ENCODE results near the gene KISS1R. TPM values are rescaled to one million over a fixed set of nuclear protein-coding genes. Genes with fewer than 3 reads are reported as not detected.

KISS1R gene
- total RNA-seq, 1 donor: 1.3 TPM

DNA sequence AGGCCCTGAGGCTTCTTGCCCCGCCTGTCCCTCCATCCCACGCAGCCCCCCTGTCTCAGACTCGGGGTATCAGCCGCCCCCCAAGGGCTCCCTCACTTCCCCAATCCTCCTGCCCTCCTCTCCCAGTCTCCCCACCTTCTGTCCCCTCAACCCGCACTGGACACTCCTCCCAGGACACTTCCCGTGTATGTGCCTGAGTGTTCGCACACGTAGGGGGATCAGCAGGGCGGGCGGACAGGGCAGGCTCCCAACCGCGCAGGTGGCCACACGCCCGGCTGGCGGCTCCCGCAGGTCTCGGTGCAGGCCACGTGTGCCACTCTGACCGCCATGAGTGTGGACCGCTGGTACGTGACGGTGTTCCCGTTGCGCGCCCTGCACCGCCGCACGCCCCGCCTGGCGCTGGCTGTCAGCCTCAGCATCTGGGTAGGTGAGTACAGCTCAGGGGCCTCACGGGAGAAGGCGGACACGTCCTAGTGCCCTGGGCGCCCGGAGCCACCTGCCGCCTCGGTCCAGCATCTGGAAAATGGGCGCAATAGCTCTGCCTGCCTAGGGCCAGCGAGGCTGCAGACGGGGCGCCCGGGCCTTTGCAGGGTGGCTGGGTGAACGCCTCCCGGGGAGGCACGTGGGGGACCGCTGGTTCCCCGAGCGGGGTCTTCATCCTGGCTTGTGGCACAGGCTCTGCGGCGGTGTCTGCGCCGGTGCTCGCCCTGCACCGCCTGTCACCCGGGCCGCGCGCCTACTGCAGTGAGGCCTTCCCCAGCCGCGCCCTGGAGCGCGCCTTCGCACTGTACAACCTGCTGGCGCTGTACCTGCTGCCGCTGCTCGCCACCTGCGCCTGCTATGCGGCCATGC, 2.3 kb downstream of the KISS1R start:
- DNase-seq (ENCODE audit: low read depth in 2 of 3, low spot score in 2 of 3): no peak

DNA sequence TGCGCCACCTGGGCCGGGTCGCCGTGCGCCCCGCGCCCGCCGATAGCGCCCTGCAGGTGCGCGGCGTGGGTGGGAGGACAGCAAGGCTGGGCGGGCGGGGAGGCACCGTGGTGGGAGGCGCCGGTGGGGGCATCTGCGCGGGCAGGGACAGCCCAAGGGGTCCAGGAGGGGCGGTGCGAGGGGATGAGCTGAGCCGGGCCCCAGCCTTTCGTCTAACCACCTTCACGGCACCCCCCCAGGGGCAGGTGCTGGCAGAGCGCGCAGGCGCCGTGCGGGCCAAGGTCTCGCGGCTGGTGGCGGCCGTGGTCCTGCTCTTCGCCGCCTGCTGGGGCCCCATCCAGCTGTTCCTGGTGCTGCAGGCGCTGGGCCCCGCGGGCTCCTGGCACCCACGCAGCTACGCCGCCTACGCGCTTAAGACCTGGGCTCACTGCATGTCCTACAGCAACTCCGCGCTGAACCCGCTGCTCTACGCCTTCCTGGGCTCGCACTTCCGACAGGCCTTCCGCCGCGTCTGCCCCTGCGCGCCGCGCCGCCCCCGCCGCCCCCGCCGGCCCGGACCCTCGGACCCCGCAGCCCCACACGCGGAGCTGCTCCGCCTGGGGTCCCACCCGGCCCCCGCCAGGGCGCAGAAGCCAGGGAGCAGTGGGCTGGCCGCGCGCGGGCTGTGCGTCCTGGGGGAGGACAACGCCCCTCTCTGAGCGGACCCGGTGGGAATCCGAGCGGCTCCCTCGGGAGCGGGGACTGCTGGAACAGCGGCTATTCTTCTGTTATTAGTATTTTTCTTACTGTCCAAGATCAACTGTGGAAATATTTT, 3.1 kb downstream of the KISS1R start:
- DNase-seq (ENCODE audit: low read depth in 2 of 3, low spot score in 2 of 3): peak in 1 of 3 donors; percentile 56

DNA sequence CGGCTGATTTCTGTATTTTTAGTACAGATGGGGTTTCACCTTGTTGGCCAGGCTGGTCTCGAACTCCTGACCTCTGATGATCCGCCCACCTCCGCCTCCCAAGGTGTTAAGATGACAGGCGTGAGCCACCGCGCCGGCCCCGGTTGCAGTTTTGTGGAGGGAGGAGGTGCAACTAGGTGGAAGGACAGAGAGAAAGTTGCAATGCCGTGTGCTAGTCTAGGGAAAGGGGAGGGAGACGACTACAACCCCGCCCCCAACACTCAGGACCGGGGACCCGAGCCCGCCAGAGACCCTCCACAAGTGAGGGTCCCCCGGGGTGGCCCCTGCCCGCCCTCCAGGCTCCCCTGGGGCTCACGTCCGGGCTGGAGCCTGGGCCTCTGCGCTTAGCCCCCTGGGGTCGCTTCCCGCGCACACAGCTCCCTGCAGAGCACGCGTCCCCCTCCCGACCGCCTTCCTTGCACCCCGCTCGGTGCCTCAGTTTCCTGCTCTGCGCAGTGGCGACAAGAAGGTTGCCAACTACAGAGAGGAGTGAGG, 7.5 kb downstream of the KISS1R start:
- DNase-seq (ENCODE audit: low read depth in 2 of 3, low spot score in 2 of 3): no peak

DNA sequence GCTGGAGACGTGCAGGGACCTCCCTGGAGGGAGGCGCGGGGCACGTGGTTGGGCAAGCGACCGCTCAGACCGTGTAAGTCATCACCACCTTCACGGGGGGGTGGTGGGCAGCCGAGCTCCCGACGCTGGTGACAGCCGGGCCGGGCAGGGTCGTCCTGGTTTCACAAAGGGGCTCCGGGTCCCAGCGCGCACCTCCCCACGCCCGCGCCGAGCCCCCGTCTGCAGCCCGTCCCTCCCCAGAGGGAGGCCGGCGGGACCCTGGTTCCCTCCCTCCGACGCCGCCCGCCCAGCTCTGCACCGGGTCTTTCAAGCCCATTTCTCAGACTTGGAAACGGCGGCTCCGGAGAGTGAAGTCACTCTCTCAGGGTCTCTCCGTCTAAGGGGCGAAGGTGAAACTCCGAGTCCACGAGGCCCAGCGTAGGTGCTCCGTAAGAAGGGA, 8.0 kb downstream of the KISS1R start:
- DNase-seq (ENCODE audit: low read depth in 2 of 3, low spot score in 2 of 3): no peak

DNA sequence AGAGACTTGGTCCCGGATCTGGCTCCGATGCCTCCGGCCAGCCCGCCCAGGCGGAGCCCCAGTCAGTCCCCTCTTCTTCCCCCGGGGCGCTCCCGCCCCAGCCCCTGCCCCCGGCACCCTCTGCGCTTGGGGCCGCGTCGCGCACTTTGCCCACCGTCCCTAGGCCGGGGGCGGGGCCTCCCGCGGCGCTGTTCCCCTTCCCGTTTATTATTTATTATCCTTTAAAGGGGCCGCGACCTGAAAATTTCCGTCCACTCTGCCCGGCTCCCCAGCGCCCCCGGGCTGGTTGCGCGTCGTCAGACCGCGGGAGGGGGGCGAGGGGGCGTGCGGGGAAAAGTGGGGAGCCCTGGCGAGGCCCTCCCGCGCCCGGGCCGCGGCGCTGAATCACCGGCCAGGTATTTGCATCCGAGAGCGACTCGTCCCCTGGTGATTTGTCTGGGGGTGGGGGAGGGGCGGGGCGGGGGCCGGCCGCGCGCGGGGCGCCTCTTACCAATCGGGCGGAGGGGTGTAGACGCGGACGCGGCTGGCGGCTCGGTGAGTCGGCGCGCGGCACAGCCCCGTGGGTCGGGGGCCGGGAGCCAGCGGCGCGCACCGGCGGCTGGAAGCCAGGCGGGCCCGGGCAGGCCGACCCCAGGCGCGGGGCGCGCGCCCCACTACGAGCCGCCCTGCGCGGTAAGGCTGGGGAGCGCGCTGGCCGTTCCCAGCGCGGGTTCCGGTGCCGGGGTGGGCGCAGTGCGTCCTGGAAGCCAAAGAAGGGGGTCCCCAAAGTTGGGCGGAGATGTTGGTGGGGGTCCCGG, 8.6 kb downstream of the KISS1R start, which contains the start of gene ARID3A:
Gene ARID3A (plus strand): TSS at position 510 of the 797 bp plus-strand sequence. CDS start 3,494 bp downstream, outside the sequence.
- DNase-seq (ENCODE audit: low read depth in 2 of 3, low spot score in 2 of 3): peak in 2 of 3 donors; percentile 83 to 86

DNA sequence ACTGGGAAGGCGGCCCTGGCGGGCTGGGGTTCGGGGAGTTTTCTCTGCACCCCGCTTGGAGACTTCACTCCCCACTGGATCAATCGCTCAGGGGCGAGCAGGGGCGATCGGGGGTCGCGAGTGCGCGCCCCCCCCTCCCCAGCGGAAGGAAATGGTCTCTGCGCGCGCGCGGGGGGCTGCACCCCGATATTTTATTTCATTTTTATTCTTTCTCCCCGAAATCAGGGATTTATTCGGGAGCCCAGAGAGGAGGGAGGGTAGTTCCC, 9.1 kb downstream of the KISS1R start:
- no peak for DNase-seq (ENCODE audit: low read depth in 2 of 3, low spot score in 2 of 3)

DNA sequence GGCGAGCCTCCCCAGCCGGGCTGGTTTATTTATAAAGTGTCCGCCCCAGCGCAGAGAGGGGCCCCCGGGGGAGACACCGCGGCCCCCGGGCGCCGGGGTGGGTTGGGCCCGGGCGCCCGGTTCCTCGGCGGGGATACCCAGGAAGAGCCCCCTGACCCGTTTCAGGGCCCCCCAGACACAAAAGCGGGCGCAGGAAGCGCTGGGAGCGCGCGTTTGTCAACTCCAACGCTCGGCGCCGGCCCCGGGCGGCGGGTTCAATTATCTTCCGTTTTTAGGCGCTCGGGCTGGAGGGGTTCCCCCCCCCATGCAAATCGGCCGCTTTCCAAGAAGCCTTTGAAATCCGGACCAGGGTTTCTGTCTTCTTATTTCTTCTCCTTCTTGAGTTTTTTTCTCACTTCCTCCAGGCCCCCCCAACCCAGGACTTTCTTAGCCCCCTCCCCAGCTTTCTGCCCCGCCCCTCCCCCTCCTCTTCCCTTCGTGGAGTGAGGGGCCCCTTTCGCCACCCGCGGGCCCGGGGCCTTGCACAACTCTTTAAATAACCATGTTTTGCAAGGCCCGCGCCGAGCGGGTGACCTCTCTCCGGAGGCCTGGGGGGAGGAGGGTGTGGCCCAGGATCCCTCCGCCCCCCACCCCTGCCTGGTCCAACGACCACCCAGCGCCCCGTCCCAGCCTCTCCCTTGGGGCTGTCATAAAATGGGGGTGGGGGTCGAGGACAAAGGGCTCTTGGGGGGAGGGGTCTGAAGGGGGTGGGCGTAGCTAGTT, 9.6 kb downstream of the KISS1R start:
- peak in 1 of 3 donors; percentile 45 for DNase-seq (ENCODE audit: low read depth in 2 of 3, low spot score in 2 of 3)

DNA sequence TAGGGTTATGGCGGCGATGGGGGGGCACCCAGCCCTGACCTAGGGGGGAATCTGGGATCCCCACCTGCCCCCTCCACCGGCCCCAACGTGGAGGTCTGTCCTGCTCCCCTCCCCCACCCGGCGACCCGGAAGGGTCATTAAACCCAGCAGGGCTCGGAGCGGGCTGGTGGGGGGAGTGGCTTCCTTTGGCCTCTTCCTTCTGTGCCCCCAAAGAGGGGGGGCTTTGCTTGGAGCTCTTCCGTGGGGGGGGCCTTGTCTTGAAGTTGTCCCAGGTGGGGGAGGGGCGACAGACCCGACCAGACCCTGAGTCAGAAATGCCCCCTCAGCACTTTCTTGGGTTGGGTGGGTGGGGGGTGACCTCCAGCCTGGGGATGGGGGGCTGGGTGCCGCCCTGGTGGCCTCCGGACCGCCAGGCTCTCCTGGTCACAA, 10.2 kb downstream of the KISS1R start:
- no peak for DNase-seq (ENCODE audit: low read depth in 2 of 3, low spot score in 2 of 3)

DNA sequence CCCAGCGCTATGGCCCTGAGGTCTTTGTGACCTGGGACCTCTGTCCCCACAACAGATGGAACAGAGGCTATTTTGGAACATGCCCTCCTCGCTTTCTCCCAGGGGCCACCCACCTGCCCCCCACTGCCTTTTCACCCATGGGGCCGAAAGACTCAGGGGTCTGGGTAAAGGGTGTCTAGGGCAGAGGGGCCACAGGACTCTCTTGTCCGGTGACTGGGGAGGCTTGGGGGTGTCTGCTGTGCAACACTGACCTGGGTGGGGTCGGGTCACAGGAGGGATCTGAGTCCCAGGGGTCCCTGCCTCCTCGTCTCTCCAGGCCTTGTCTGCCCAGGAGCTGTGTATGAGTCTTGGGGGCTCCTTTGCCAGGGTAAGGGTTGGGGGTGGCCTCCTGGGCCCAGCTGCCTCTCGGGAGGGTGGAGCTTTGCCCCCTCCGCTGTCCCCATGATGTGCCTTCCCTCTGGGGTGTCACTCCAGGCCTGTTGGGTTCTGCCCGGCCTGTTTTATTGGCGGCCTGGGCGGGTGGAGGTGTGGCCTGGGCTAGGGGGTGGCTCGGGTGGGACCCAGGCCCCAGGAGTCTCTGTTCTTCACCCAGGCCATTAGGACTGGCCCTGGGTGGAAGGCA, 10.8 kb downstream of the KISS1R start:
- DNase-seq (ENCODE audit: low read depth in 2 of 3, low spot score in 2 of 3): no peak

DNA sequence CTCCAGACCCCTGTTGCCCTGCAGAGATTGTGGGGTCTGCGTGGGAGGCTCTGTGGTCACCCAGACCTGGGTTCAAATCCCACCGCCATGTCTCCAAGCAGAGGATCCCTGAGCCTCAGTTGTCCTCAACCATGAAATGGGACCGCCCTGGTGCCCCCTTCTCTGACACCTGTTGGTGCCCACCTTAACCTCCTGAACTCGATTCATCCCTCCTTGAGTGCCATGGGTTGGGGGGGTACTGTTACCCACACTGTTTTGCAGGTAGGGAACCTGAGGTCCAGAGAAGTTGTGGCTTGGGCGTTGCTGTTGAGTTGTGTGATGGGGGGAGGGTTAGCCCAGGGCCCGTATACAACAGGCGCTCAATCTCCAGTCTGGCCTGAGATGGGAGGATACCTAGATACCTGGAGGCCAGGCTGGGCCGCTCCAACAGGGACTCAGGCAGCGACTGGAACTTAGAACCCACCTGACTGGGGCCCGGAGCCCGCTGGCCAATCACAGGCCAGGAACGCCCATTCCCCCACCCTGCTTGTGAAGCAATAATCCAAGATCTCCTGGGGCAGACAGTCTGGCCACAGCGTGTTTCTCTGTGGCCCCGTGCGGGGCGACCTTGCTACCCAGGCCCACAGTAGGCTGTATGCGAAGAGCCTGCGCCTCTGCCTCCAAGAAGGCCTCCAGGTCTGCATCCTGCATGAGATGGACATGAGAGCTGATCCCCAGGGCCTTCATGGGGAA, 11.5 kb downstream of the KISS1R start:
- DNase-seq (ENCODE audit: low read depth in 2 of 3, low spot score in 2 of 3): no peak

DNA sequence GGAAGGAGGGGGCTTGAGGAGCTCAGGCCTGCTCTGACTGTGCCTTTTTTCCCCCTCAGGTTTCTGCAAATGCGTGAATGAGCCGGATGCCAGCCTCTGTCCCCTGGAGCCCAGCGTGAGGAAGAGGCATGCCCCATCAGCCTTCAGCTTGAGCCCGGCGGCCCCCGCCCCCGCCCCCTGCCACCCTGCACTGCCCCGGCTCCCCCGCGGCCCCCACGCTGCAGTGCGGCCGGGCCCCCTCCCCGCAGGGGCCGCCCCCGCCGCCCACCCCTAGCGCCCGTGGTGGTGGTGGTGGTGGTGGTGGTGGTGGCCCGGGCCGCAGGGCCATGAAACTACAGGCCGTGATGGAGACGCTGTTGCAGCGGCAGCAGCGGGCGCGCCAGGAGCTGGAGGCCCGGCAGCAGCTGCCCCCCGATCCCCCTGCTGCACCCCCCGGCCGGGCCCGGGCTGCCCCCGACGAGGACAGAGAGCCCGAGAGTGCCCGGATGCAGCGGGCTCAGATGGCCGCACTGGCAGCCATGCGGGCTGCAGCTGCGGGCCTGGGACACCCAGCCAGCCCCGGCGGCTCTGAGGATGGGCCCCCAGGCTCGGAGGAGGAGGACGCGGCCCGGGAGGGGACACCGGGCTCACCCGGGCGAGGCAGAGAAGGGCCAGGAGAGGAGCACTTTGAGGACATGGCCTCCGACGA, 12.2 kb downstream of the KISS1R start:
- DNase-seq (ENCODE audit: low read depth in 2 of 3, low spot score in 2 of 3): no peak

DNA sequence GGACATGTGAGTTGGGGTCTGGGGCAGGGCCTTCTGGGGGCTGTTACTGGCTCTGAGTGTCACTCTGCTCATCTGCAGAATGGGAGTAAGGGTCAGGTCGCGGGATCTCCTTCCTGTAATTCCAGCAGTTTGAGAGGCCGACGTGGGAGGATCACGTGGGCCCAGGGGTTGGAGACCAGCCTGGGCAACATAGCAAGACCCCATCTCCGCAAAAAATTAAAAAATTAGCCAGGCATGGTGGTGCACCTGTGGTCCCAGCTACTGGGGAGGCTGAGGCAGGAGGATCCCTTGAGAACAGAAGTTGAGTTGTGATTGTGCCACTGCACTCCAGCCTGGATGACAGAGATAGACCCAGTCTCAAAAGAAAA, 12.7 kb downstream of the KISS1R start:
- no peak for DNase-seq (ENCODE audit: low read depth in 2 of 3, low spot score in 2 of 3)

DNA sequence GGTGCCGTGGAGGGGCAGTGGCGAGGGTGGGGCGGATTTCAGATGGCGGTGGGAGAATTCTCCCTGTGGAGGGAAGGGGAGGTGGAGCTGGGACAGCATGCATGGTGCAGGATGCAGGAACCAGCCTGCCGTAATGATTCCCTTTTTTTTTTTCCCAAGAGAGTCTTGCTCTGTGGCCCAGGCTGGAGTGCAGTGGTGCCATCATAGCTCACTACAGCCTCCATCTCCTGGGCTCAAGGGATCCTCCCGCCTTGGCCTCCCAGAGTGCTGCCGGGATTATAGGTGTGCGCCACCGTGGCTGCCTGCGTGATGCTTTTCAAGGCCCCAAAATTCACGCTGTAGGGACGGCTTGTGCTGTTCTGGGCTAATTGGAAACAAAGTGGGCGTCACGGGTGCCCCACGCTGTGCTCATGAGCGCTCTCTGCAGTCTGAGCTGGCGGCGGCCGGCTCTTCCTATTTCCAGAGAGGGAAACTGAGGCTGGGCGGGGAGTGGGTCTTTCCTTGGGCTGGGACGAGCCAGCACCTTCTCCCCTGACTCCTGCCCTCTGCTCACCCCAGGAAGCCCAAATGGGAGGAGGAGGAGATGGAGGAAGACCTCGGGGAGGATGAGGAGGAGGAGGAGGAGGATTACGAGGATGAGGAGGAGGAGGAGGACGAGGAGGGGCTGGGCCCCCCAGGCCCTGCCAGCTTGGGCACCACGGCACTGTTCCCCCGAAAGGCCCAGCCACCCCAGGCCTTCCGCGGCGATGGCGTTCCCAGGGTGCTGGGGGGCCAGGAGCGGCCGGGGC, 14.9 kb downstream of the KISS1R start:
- DNase-seq (ENCODE audit: low read depth in 2 of 3, low spot score in 2 of 3): no peak

DNA sequence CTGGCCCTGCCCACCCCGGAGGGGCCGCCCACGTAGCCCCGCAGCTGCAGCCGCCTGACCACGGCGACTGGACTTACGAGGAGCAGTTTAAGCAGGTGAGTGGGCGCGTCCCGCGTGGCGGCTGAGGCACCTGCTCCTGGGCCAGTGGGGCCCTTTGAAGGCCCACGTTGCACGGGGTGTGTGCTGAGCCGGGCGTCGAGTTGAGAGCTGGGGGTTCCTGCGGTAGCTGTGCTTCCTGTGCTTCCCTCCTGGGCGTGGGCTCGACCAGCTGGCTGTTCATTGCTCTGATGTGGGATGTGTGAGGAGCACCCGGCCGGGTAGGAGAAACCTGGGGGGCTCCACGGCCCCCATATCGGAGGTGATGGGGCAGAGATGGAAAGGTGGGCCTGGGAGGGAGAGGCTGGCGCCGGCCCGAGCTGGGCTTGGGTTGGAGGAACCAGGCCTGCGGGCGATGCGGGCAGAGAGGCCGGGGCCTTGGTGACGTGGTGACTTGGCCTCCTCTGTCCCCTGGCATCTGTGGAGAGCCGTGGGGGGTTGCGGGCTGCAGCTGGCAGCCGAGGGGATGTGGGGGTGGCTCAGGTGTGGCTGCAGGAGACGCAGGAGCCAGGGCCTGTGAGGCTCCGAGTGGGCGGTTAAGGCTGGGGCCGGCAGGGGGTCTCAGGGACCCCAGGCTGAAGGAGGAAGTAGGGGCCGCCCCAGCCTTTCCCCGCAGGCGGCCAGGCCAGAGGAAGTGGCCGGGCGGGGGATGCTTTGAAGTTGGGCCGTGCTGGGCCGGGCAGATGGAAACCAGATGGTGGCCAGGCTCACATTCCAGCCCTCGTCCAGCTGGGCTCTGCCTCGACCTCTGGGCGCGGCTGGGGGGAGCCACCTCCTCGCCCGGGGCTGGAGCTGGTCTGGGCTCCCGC, 15.8 kb downstream of the KISS1R start:
- DNase-seq (ENCODE audit: low read depth in 2 of 3, low spot score in 2 of 3): peak in 1 of 3 donors; percentile 82

DNA sequence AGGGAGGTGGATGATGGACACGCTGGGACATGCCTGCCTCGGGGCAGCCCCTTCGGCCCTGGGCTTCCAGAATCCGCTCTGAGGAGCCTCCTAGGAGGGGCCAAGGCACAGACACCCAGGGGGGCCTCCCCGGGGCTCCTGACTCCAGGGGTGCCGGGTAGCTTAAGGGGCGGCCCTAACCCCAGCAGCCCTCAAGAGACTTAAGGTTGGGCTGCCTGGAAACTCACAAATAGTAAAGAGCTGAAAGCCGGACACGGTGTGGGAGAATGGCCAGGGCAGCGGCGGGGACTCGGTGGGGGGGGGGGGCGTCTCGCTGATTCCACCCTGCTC, 16.4 kb downstream of the KISS1R start:
- DNase-seq (ENCODE audit: low read depth in 2 of 3, low spot score in 2 of 3): no peak

DNA sequence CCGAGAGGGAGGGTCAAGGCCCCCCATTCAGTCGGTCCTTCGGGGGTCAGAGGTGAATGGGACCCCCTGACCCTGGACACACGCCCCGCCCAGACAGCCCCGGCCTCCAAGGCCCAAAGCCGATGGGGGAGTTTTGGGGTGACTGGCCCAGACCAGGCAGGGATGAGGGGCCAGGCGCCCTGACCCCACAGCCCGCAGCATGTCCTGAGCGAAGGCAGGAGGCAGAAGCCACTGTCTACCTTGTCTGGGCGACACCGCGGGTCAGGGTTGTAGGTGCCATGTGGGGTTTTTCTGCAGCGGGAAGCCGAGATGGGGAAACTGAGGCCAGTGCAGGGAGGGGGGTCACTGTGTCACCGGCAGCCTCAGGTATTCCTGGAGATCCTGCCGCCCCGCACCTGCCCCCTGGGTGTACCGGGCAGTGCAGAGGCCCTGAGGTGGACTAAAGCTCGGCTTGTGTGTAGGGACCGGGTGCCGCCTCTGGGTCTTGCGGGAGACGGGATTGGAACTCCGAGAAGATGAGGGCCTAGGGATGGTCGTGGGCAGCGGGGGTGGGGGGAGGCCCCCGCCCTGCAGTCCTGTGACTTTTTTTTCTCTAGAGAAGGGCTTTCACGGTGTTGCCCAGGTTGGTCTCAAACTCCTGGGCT, 17.2 kb downstream of the KISS1R start:
- no peak for DNase-seq (ENCODE audit: low read depth in 2 of 3, low spot score in 2 of 3)

Measured in hematopoietic multipotent progenitor cell (in vitro differentiated cells).